Measurements from ENCODE around the gene ERC1. TPM values are rescaled to one million over a fixed set of nuclear protein-coding genes. Genes with fewer than 3 reads are reported as not detected.

The ERC1 gene
- total and polyA plus RNA-seq, 2 donors (not counting 1 experiment from before 2014, with no cell fraction given), result 19.7 to 34.5 TPM

DNA sequence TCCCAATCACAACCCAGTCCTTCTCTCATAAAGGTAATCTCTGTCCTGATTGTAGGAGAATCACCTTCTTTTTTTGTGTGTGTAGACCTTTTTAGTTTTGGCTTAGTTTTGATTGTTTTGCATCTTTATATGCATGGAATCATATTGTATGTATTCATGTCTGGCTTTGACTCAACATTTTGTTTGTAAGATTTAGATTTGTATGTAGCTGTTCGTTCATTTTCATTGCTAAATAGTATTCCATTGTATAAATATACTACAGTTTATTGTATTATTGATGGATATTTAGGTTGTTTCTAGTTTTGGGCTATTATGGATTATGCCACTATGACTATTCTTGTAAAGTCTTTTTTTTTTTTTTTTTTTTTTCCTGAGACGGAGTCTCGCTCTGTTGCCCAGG, 10.5 kb downstream of the ERC1 start:
- no peak for TF ChIP-seq EZH2 (IDR thresholded peaks at IDR 0.05; ENCODE audit: low read length, missing control alignments)
- TF ChIP-seq, protein P1, sequence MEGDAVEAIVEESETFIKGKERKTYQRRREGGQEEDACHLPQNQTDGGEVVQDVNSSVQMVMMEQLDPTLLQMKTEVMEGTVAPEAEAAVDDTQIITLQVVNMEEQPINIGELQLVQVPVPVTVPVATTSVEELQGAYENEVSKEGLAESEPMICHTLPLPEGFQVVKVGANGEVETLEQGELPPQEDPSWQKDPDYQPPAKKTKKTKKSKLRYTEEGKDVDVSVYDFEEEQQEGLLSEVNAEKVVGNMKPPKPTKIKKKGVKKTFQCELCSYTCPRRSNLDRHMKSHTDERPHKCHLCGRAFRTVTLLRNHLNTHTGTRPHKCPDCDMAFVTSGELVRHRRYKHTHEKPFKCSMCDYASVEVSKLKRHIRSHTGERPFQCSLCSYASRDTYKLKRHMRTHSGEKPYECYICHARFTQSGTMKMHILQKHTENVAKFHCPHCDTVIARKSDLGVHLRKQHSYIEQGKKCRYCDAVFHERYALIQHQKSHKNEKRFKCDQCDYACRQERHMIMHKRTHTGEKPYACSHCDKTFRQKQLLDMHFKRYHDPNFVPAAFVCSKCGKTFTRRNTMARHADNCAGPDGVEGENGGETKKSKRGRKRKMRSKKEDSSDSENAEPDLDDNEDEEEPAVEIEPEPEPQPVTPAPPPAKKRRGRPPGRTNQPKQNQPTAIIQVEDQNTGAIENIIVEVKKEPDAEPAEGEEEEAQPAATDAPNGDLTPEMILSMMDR (conservative IDR thresholded peaks at IDR 0.05 in 1 of 2, IDR thresholded peaks at IDR 0.05 in 1 of 2; ENCODE audit: low read depth in 1 of 2, low read length in 2 of 2), result no peak
- Histone ChIP-seq H3K4me3 (replicated peaks in 1 of 4; ENCODE audit: control extremely low read depth in 1 of 4, insufficient read depth in 1 of 4, low read depth in 3 of 4, low read length in 4 of 4) (no peak overlapping the region), H3K36me3 (ENCODE audit: control insufficient read depth, insufficient read depth, low read length) (no peaks in the 10 kb centered on the region), H3K9me3 (ENCODE audit: control insufficient read depth, insufficient read depth, low read depth, low read length) (no peaks in the 10 kb centered on the region), H3K4me1 (ENCODE audit: control insufficient read depth, extremely low read depth, insufficient read depth, low read length) (no peaks in the 10 kb centered on the region), H3K79me2 (ENCODE audit: control insufficient read depth, insufficient read depth, low read length) (peaks cover 58% of the 10 kb centered on the region), H3K4me2 (ENCODE audit: extremely low read depth, insufficient read depth, low read length) (no peak overlapping the region), H3K9ac (ENCODE audit: insufficient read depth, low read length) (no peak overlapping the region), H4K20me1 (ENCODE audit: control insufficient read depth, extremely low read depth, insufficient read depth, low read length) (peaks cover 2% of the 10 kb centered on the region), H3K27ac (ENCODE audit: insufficient read depth, low read length) (no peak overlapping the region), H3K27me3 (ENCODE audit: control insufficient read depth, insufficient read depth, low read length) (no peaks in the 10 kb centered on the region), H2AFZ (ENCODE audit: low read length) (no peak overlapping the region)
- no peak for DNase-seq (ENCODE audit: low read depth in 2 of 2)

DNA sequence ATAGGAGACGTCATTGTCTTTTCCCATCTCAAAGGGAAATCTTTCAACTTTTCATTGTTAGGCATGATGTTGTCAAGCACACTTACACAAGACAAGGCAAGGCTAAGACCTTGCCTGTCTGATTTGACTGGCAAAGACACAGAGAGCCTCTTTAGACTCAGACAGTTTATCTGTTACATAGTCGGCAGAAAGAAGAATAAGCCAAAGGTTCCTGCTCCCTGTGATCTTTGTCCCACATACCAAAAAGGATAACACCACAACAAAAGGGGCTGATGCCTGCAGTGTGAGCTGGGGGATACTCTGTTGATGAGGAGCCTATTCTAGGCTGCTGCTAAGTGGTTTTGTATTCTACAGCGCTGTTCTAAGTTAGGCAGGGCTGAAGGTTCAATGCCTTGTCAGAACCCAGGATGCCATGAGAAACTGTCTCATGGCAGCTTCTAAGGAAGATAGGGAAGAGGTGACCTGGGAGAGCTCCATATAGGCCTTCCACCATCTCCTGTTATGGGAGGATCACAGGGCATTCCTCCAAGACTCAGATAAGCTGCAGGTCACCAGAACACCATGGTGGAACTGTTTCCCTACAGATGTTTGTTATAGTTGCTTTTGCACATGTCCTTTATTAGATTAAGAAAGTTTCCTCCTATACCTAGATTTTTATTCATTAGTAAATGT, 12.7 kb downstream of the ERC1 start:
- H3K4me2 ChIP-seq (ENCODE audit: extremely low read depth, insufficient read depth, low read length), result no peak overlapping the region
- H3K36me3 ChIP-seq (ENCODE audit: control insufficient read depth, insufficient read depth, low read length), result no peaks in the 10 kb centered on the region
- H3K27me3 ChIP-seq (ENCODE audit: control insufficient read depth, insufficient read depth, low read length), result no peaks in the 10 kb centered on the region
- H3K27ac ChIP-seq (ENCODE audit: insufficient read depth, low read length), result no peak overlapping the region
- DNase-seq (ENCODE audit: low read depth in 2 of 2), result no peak
- TF ChIP-seq, protein P1 (conservative IDR thresholded peaks at IDR 0.05 in 1 of 2, IDR thresholded peaks at IDR 0.05 in 1 of 2; ENCODE audit: low read depth in 1 of 2, low read length in 2 of 2), result no peak
- TF ChIP-seq EZH2 (IDR thresholded peaks at IDR 0.05; ENCODE audit: low read length, missing control alignments), result no peak
- no peak overlapping the region for H2AFZ ChIP-seq (ENCODE audit: low read length)
- H4K20me1 ChIP-seq (ENCODE audit: control insufficient read depth, extremely low read depth, insufficient read depth, low read length), result no peaks in the 10 kb centered on the region
- no peak overlapping the region for H3K4me3 ChIP-seq (replicated peaks in 1 of 4; ENCODE audit: control extremely low read depth in 1 of 4, insufficient read depth in 1 of 4, low read depth in 3 of 4, low read length in 4 of 4)
- H3K79me2 ChIP-seq (ENCODE audit: control insufficient read depth, insufficient read depth, low read length), result peaks cover 50% of the 10 kb centered on the region
- H3K9ac ChIP-seq (ENCODE audit: insufficient read depth, low read length), result no peak overlapping the region
- no peaks in the 10 kb centered on the region for H3K4me1 ChIP-seq (ENCODE audit: control insufficient read depth, extremely low read depth, insufficient read depth, low read length)
- no peaks in the 10 kb centered on the region for H3K9me3 ChIP-seq (ENCODE audit: control insufficient read depth, insufficient read depth, low read depth, low read length)

DNA sequence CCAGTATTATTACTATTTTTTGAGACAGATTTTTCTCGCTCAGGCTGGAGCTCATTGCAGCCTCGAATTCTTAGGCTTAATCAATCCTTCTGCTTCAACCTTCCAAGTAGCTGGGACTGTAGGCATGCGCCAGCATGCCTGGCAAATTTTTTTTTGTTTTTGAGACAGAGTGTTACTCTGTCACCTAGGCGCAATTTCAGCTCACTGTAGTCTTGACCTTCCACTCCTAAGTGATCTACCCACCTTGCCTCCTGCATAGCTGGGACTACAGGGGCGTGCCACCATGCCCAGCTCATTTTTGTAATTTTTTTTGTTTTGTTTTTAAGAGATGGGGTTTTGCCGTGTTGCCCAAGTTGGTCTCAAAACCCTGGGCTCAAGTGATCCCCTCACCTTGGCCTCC, 15.2 kb downstream of the ERC1 start:
- no peak overlapping the region for H3K27ac ChIP-seq (ENCODE audit: insufficient read depth, low read length)
- no peak overlapping the region for H3K9ac ChIP-seq (ENCODE audit: insufficient read depth, low read length)
- no peak for DNase-seq (ENCODE audit: low read depth in 2 of 2)
- H3K36me3 ChIP-seq (ENCODE audit: control insufficient read depth, insufficient read depth, low read length), result no peaks in the 10 kb centered on the region
- no peaks in the 10 kb centered on the region for H3K4me1 ChIP-seq (ENCODE audit: control insufficient read depth, extremely low read depth, insufficient read depth, low read length)
- no peaks in the 10 kb centered on the region for H4K20me1 ChIP-seq (ENCODE audit: control insufficient read depth, extremely low read depth, insufficient read depth, low read length)
- H3K9me3 ChIP-seq (ENCODE audit: control insufficient read depth, insufficient read depth, low read depth, low read length), result no peaks in the 10 kb centered on the region
- TF ChIP-seq EZH2 (IDR thresholded peaks at IDR 0.05; ENCODE audit: low read length, missing control alignments), result no peak
- TF ChIP-seq, protein P1 (conservative IDR thresholded peaks at IDR 0.05 in 1 of 2, IDR thresholded peaks at IDR 0.05 in 1 of 2; ENCODE audit: low read depth in 1 of 2, low read length in 2 of 2), result no peak
- no peak overlapping the region for H3K4me3 ChIP-seq (replicated peaks in 1 of 4; ENCODE audit: control extremely low read depth in 1 of 4, insufficient read depth in 1 of 4, low read depth in 3 of 4, low read length in 4 of 4)
- peaks cover 37% of the 10 kb centered on the region for H3K79me2 ChIP-seq (ENCODE audit: control insufficient read depth, insufficient read depth, low read length)
- H3K4me2 ChIP-seq (ENCODE audit: extremely low read depth, insufficient read depth, low read length), result no peak overlapping the region
- no peak overlapping the region for H2AFZ ChIP-seq (ENCODE audit: low read length)
- H3K27me3 ChIP-seq (ENCODE audit: control insufficient read depth, insufficient read depth, low read length), result no peaks in the 10 kb centered on the region
